Right atrium auricular region (tissue), 2 donors: ENCODE results near the gene TLL1. TPM values are rescaled to one million over a fixed set of nuclear protein-coding genes. Genes with fewer than 3 reads are reported as not detected.

Experiments used
- DNase-seq: peaks from one replicate; pipeline ENCODE4 v3.0.0-alpha.2; 2019; ENCODE audit warnings: low spot score
- H3K27ac ChIP-seq, 2 donors: fragments of 200-600 bp; sonication (generic); 1 replicate in 1 of 2; 2 replicates in 1 of 2; pipeline ENCODE4 v1.5.1; 2016 to 2019
- H3K27me3 ChIP-seq, 2 donors: fragments of 200-600 bp; sonication (generic); one replicate each; pipeline versions ENCODE4 v1.5.1 to v1.6.0; 2017 to 2019
- H3K36me3 ChIP-seq: fragments of 200-600 bp; sonication (generic); one replicate; pipeline ENCODE4 v1.5.1; 2016
- H3K4me1 ChIP-seq, 2 donors: fragments of 200-600 bp; sonication (generic); one replicate each; pipeline versions ENCODE4 v1.5.1 to v1.6.0; 2017 to 2019
- H3K4me3 ChIP-seq, 2 donors: fragments of 200-600 bp; sonication (generic); 1 replicate in 1 of 2; 2 replicates in 1 of 2; pipeline ENCODE4 v1.5.1; 2017 to 2019; ENCODE audit warnings: mild to moderate bottlenecking in 1 of 2, moderate library complexity in 1 of 2
- H3K9me3 ChIP-seq, 2 donors: fragments of 200-600 bp; sonication (generic); one replicate each; pipeline ENCODE4 v1.5.1; 2019
- CTCF ChIP-seq, 2 donors: fragments of 200-600 bp; sonication (generic); IDR thresholded peaks; one replicate each; pipeline ENCODE4 v1.5.1; 2019; ENCODE audit warnings: antibody characterized with exemption in 2 of 2
- total RNA-seq, 2 donors: library from RNA; depleted of rRNA; stranded (reverse); fragments of >200 nt; gene quantifications; one replicate each; pipeline ENCODE4 v1.1.0, GENCODE V29; 2016

The TLL1 gene
- total RNA-seq, 2 donors from 2014 or later: 1.7 to 4.4 TPM

- H3K4me3 ChIP-seq: no peak overlapping the region
- no peaks in the 10 kb centered on the region for H3K36me3 ChIP-seq
- H3K27ac ChIP-seq: no peak overlapping the region
- no peak for TF ChIP-seq CTCF (IDR thresholded peaks at IDR 0.05)
- no peaks in the 10 kb centered on the region for H3K9me3 ChIP-seq
- H3K27me3 ChIP-seq: no peaks in the 10 kb centered on the region
- no peak for DNase-seq
- H3K4me1 ChIP-seq: no peaks in the 10 kb centered on the region
These were observed 202.6 kb downstream of the TLL1 start for GRCh38 chr4:166075599-166075998.

GRCh38 chr4:166077782-166078181, 204.7 kb downstream of the TLL1 start:
- H3K9me3 ChIP-seq: no peaks in the 10 kb centered on the region
- no peaks in the 10 kb centered on the region for H3K36me3 ChIP-seq
- no peak overlapping the region for H3K4me3 ChIP-seq
- H3K4me1 ChIP-seq: no peaks in the 10 kb centered on the region
- H3K27me3 ChIP-seq: no peaks in the 10 kb centered on the region
- H3K27ac ChIP-seq: no peak overlapping the region
- no peak for TF ChIP-seq CTCF (IDR thresholded peaks at IDR 0.05)
- DNase-seq: no peak

- Histone ChIP-seq H3K27ac (no peak overlapping the region), H3K9me3 (no peaks in the 10 kb centered on the region), H3K36me3 (no peaks in the 10 kb centered on the region), H3K27me3 (no peaks in the 10 kb centered on the region), H3K4me1 (no peaks in the 10 kb centered on the region), H3K4me3 (no peak overlapping the region)
- DNase-seq: no peak
- no peak for TF ChIP-seq CTCF (IDR thresholded peaks at IDR 0.05)
These were observed 205.3 kb downstream of the TLL1 start for GRCh38 chr4:166078383-166078782.

- TF ChIP-seq CTCF (IDR thresholded peaks at IDR 0.05): no peak
- H3K27me3 ChIP-seq: no peaks in the 10 kb centered on the region
- H3K4me3 ChIP-seq: no peak overlapping the region
- H3K4me1 ChIP-seq: no peaks in the 10 kb centered on the region
- H3K9me3 ChIP-seq: no peaks in the 10 kb centered on the region
- DNase-seq: no peak
- H3K36me3 ChIP-seq: no peaks in the 10 kb centered on the region
- H3K27ac ChIP-seq: no peak overlapping the region
These were observed 205.9 kb downstream of the TLL1 start for GRCh38 chr4:166078955-166079354.

- TF ChIP-seq CTCF (IDR thresholded peaks at IDR 0.05): no peak
- no peaks in the 10 kb centered on the region for H3K4me1 ChIP-seq
- no peaks in the 10 kb centered on the region for H3K27me3 ChIP-seq
- DNase-seq: no peak
- H3K27ac ChIP-seq: no peak overlapping the region
- no peak overlapping the region for H3K4me3 ChIP-seq
- no peaks in the 10 kb centered on the region for H3K36me3 ChIP-seq
- H3K9me3 ChIP-seq: no peaks in the 10 kb centered on the region
These were observed 214.5 kb downstream of the TLL1 start for GRCh38 chr4:166087569-166087968.

- Histone ChIP-seq H3K4me1 (no peaks in the 10 kb centered on the region), H3K36me3 (no peaks in the 10 kb centered on the region), H3K4me3 (no peak overlapping the region), H3K27ac (no peak overlapping the region), H3K27me3 (no peaks in the 10 kb centered on the region), H3K9me3 (no peaks in the 10 kb centered on the region)
- no peak for DNase-seq
- TF ChIP-seq CTCF (IDR thresholded peaks at IDR 0.05): no peak
These were observed 215.5 kb downstream of the TLL1 start for GRCh38 chr4:166088576-166088975.
